NCI-H146 treated with DMSO at 0.1 percent for 48 hours (cell line): ENCODE results near the gene SYTL1.

ENCODE experiments used
- DNase-seq: peaks from one replicate; lab custom pipeline; 2025; ENCODE audit not compliant: unreplicated experiment; lab: John Stamatoyannopoulos, UW

The SYTL1 gene

DNA sequence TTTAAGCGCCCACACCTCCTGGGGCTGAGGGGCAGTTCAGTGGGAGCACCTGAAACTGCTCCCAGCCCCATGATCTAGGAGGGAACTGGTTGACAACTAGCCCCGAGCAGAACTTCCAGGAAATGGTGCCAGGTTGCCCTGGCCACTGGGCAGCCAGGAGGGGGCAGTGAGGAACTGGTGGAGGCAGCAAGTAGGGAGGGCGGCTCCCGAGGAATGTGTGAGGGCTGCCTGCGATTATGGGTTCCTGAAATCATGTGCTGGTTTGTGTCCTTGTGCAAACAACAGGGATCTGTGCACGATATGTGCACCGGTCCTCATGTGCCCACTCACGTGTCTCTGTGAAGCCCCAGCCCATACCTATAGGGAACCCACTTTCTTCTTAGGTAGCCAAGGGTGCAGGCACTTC is 60.5 kb downstream of the SYTL1 start:
- no peak for DNase-seq

GRCh38 chr1:27403065-27403726 is 61.4 kb downstream of the SYTL1 start:
- no peak for DNase-seq
